Stomach (tissue), 9 donors: ENCODE measurements around the gene TUBGCP2. TPM values are rescaled to one million over a fixed set of nuclear protein-coding genes. Genes with fewer than 3 reads are reported as not detected.
A peak's percentile ranks its signal among the peaks of the same experiment; 100 is the strongest.
"Not testable (repeated sequence)": the region's sequence is repeated elsewhere in the genome, so short reads cannot be mapped to it uniquely, and the experiment has no call there.

Experiments
- DNase-seq, 2 donors: peaks; one replicate each; pipeline versions ENCODE4 v3.0.0 to v3.0.0-alpha.2; 2013 to 2019
- H3K27ac ChIP-seq, 5 donors: fragments of 200-600 bp in 4 of 5; sonication (generic) in 4 of 5; one replicate each; pipeline ENCODE4 v1.5.1; 2013 to 2019; ENCODE audit warnings: mild to moderate bottlenecking in 1 of 5, moderate library complexity in 1 of 5
- H3K27me3 ChIP-seq, 3 donors: fragments of 200-600 bp; sonication (generic); one replicate each; pipeline ENCODE4 v1.5.1; 2017 to 2019; ENCODE audit warnings: mixed run types in 1 of 3
- H3K36me3 ChIP-seq, 4 donors: fragments of 200-600 bp; sonication (generic); 1 replicate in 3 of 4; 2 replicates in 1 of 4; pipeline ENCODE4 v1.5.1; 2016 to 2019
- H3K4me1 ChIP-seq, 4 donors: fragments of 200-600 bp; sonication (generic); one replicate each; pipeline ENCODE4 v1.5.1; 2016 to 2019
- H3K4me3 ChIP-seq, 4 donors: fragments of 200-600 bp; sonication (generic) in 3 of 4; one replicate each; pipeline ENCODE4 v1.5.1; 2016 to 2019; ENCODE audit warnings: mild to moderate bottlenecking in 1 of 4
- H3K9me3 ChIP-seq, 4 donors: fragments of 200-600 bp; sonication (generic); one replicate each; pipeline ENCODE4 v1.5.1; 2016 to 2019
- CTCF ChIP-seq, 7 experiments: fragments of 450-650 bp in 4 of 7; fragments of 200-600 bp in 3 of 7; sonication (generic) in 3 of 7; IDR thresholded peaks; one replicate each; pipeline ENCODE4 v1.5.1; 2016 to 2019; ENCODE audit warnings: antibody characterized with exemption in 7 of 7, control low read depth in 2 of 7, mild to moderate bottlenecking in 1 of 7
- EP300 ChIP-seq: sonication (generic); formaldehyde crosslinking; IDR thresholded peaks from one replicate; pipeline ENCODE4 v1.6.1; 2017; ENCODE audit warnings: antibody characterized with exemption
- POLR2A ChIP-seq, 4 donors: fragments of 450-650 bp; IDR thresholded peaks; one replicate each; pipeline ENCODE4 v1.6.1; 2016; ENCODE audit warnings: antibody characterized with exemption in 4 of 4, control low read depth in 2 of 4, mild to moderate bottlenecking in 1 of 4, moderate library complexity in 1 of 4
- POLR2AphosphoS5 ChIP-seq, 3 donors: sonication (generic); formaldehyde crosslinking; IDR thresholded peaks; one replicate each; pipeline ENCODE4 v1.6.1; 2016; ENCODE audit warnings: antibody characterized with exemption in 3 of 3
- WGBS, 5 donors: extraction: QIAGEN DNeasy Blood & Tissue Kit in 3 of 5; methylation state at CpG; one replicate each; pipeline versions ENCODE4 v1.1.5 to v1.1.7; 2013 to 2018; 5-methylcytosine and 5-hydroxymethylcytosine counted together
- intact Hi-C: fragments of 100-400 bp; cut with DNase I; formaldehyde crosslinking; loops from one replicate; pipeline ENCODE4 v1.15.1; 2023; ENCODE audit warnings: low total_unique reads
- polyA plus RNA-seq, 3 donors: library from polyadenylated mRNA; stranded (reverse); fragments of 200-250 nt; gene quantifications; one replicate each; pipeline ENCODE4 v1.2.3, GENCODE V29; 2013
- total RNA-seq, 5 donors: library from RNA; depleted of rRNA; stranded (reverse); fragments of >200 nt; gene quantifications; one replicate each; pipeline versions ENCODE4 v1.1.0 to v1.2.3, GENCODE V29; 2014 to 2016
- donor health status: healthy with polysubstance abuse.
- donor health status: Bipolar disorder and iron deficiency.
- donor health status: healthy.

Gene TUBGCP2
- total and polyA plus RNA-seq, 8 donors: 18.3 to 117 (median 47.6) TPM

- H3K27me3 ChIP-seq: no peaks in the 10 kb centered on the region
- TF ChIP-seq CTCF (IDR thresholded peaks at IDR 0.05) (no peak), POLR2AphosphoS5 (IDR thresholded peaks at IDR 0.05) (no peak), EP300 (no peak), POLR2A (IDR thresholded peaks at IDR 0.05) (no peak)
- WGBS, 5 donors: 90 to 92% (median 91%) methylated on average over 20 to 21 of the region's 21 CpGs
- intact Hi-C loops: no loop called here
- H3K27ac ChIP-seq: no peak overlapping the region
- H3K4me1 ChIP-seq: peaks cover 7 to 34% (median 22%) of the 10 kb centered on the region in 4 donors
- no peaks in the 10 kb centered on the region for H3K9me3 ChIP-seq
- peaks cover 3 to 47% (median 31%) of the 10 kb centered on the region in 4 donors for H3K36me3 ChIP-seq
- H3K4me3 ChIP-seq: no peak overlapping the region
- DNase-seq: no peak
Observed at GRCh38 chr10:133266056-133266795, 42.4 kb downstream of the TUBGCP2 start.

- H3K9me3 ChIP-seq, H3K27me3 ChIP-seq, H3K27ac ChIP-seq, H3K4me3 ChIP-seq, DNase-seq, intact Hi-C loops: not testable (repeated sequence)
- H3K36me3 ChIP-seq: peaks cover 0 to 35% (median 19%) of the 10 kb centered on the region in 4 donors
- 46 to 68% (median 58%) methylated on average over 9 to 10 of the region's 10 CpGs for WGBS, 5 donors
- H3K4me1 ChIP-seq: peaks cover 19 to 45% (median 33%) of the 10 kb centered on the region in 4 donors
Observed at GRCh38 chr10:133265052-133265451, 43.6 kb downstream of the TUBGCP2 start.

GRCh38 chr10:133264461-133264860 lies 44.2 kb downstream of the TUBGCP2 start:
- Histone ChIP-seq H3K9me3 (no peaks in the 10 kb centered on the region), H3K36me3 (peaks cover 0 to 29% (median 13%) of the 10 kb centered on the region in 4 donors), H3K27ac (no peak overlapping the region), H3K4me3 (no peak overlapping the region), H3K27me3 (no peaks in the 10 kb centered on the region), H3K4me1 (peaks cover 20 to 51% (median 39%) of the 10 kb centered on the region in 4 donors)
- 28 to 40% (median 32%) methylated on average over 9 of the region's 9 CpGs for WGBS, 5 donors
- peak in 1 of 2 donors; percentile 52 for DNase-seq
- intact Hi-C loops: no loop called here
- no peak for TF ChIP-seq POLR2AphosphoS5 (IDR thresholded peaks at IDR 0.05)
- no peak for TF ChIP-seq CTCF (IDR thresholded peaks at IDR 0.05)
- no peak for TF ChIP-seq EP300
- no peak for TF ChIP-seq POLR2A (IDR thresholded peaks at IDR 0.05)

GRCh38 chr10:133263674-133264073 lies 45.0 kb downstream of the TUBGCP2 start:
- Histone ChIP-seq H3K27ac (no peak overlapping the region), H3K4me1 (peaks cover 28 to 59% (median 47%) of the 10 kb centered on the region in 4 donors), H3K4me3 (no peak overlapping the region), H3K36me3 (peaks cover 0 to 21% (median 6%) of the 10 kb centered on the region in 4 donors), H3K27me3 (no peaks in the 10 kb centered on the region), H3K9me3 (no peaks in the 10 kb centered on the region)
- no peak for DNase-seq
- intact Hi-C loops: no loop called here
- 78 to 86% (median 84%) methylated on average over 8 to 10 of the region's 10 CpGs for WGBS, 5 donors
- no peak for TF ChIP-seq POLR2AphosphoS5 (IDR thresholded peaks at IDR 0.05)
- TF ChIP-seq EP300: no peak
- TF ChIP-seq CTCF (IDR thresholded peaks at IDR 0.05): no peak
- TF ChIP-seq POLR2A (IDR thresholded peaks at IDR 0.05): no peak

GRCh38 chr10:133262696-133263095 lies 46.0 kb downstream of the TUBGCP2 start:
- WGBS, 5 donors: 67 to 84% (median 73%) methylated on average over 5 to 14 of the region's 14 CpGs
- no peaks in the 10 kb centered on the region for H3K9me3 ChIP-seq
- intact Hi-C loops: no loop called here
- H3K4me3 ChIP-seq: peak overlapping the region in 1 of 4 donors; percentile 89
- peaks cover 38 to 69% (median 57%) of the 10 kb centered on the region in 4 donors for H3K4me1 ChIP-seq
- DNase-seq: peak in 1 of 2 donors; percentile 69
- no peaks in the 10 kb centered on the region for H3K27me3 ChIP-seq
- peaks cover 0 to 12% (median 0%) of the 10 kb centered on the region in 4 donors for H3K36me3 ChIP-seq
- H3K27ac ChIP-seq: peak overlapping the region in 2 of 5 donors; percentile 20 to 95
- TF ChIP-seq CTCF (IDR thresholded peaks at IDR 0.05): no peak
- TF ChIP-seq EP300: no peak
- no peak for TF ChIP-seq POLR2AphosphoS5 (IDR thresholded peaks at IDR 0.05)
- no peak for TF ChIP-seq POLR2A (IDR thresholded peaks at IDR 0.05)
